GM21381 (cell line): ENCODE data around the gene APOBEC3G.
A peak's percentile ranks its signal among the peaks of the same experiment; 100 is the strongest.
"Not testable (repeated sequence)": the region's sequence is repeated elsewhere in the genome, so short reads cannot be mapped to it uniquely, and the experiment has no call there.

Experiments
- ATAC-seq: cut with Tn5 transposase; IDR thresholded peaks from one replicate; pipeline ENCODE4 v1.9.1; 2021; ENCODE audit warnings: mild to moderate bottlenecking, moderate library complexity; ENCODE audit not compliant: unreplicated experiment

The APOBEC3G gene

GRCh38 chr22:39077026-39077840, at the start of gene APOBEC3G:
TSS of gene APOBEC3G (plus strand) at chr22:39077275. CDS start at chr22:39077362, 87 bp downstream.
- peak; percentile 65 for ATAC-seq

GRCh38 chr22:39027717-39028116, 49.4 kb upstream of the APOBEC3G start:
- ATAC-seq = no peak

- no peak for ATAC-seq
Measured at GRCh38 chr22:39028281-39028680, 48.8 kb upstream of the APOBEC3G start.

GRCh38 chr22:39029227-39029626, 47.8 kb upstream of the APOBEC3G start:
- ATAC-seq = no peak

GRCh38 chr22:39030705-39031104, 46.4 kb upstream of the APOBEC3G start:
- ATAC-seq = no peak

GRCh38 chr22:39031434-39032295, 45.4 kb upstream of the APOBEC3G start:
- ATAC-seq = not testable (repeated sequence)

- not testable (repeated sequence) for ATAC-seq
Measured at GRCh38 chr22:39037071-39037470, 40.0 kb upstream of the APOBEC3G start.

GRCh38 chr22:39039306-39040126, 37.6 kb upstream of the APOBEC3G start:
- ATAC-seq = no peak

- ATAC-seq = not testable (repeated sequence)
Measured at GRCh38 chr22:39040155-39040537, 36.9 kb upstream of the APOBEC3G start.

- ATAC-seq = peak; percentile 82
Measured at GRCh38 chr22:39040538-39041296, 36.4 kb upstream of the APOBEC3G start, which contains the start of gene APOBEC3F. TSS of gene APOBEC3F (plus strand) at chr22:39040864. CDS start at chr22:39040961, 97 bp downstream.

- no peak for ATAC-seq
Measured at GRCh38 chr22:39041908-39042307, 35.2 kb upstream of the APOBEC3G start.

- not testable (repeated sequence) for ATAC-seq
Measured at GRCh38 chr22:39043063-39043462, 34.0 kb upstream of the APOBEC3G start.

GRCh38 chr22:39045136-39045535, 31.9 kb upstream of the APOBEC3G start:
- not testable (repeated sequence) for ATAC-seq

GRCh38 chr22:39049486-39049885, 27.6 kb upstream of the APOBEC3G start:
- ATAC-seq = not testable (repeated sequence)

GRCh38 chr22:39051844-39052495, 25.1 kb upstream of the APOBEC3G start:
- not testable (repeated sequence) for ATAC-seq

GRCh38 chr22:39055658-39056057, 21.4 kb upstream of the APOBEC3G start:
- no peak for ATAC-seq

GRCh38 chr22:39061290-39061689, 15.8 kb upstream of the APOBEC3G start:
- ATAC-seq = not testable (repeated sequence)

GRCh38 chr22:39061951-39062350, 15.1 kb upstream of the APOBEC3G start:
- not testable (repeated sequence) for ATAC-seq

- ATAC-seq = not testable (repeated sequence)
Measured at GRCh38 chr22:39063904-39064303, 13.2 kb upstream of the APOBEC3G start.
